ENCODE data around the gene ITGB4. TPM values are rescaled to one million over a fixed set of nuclear protein-coding genes. Genes with fewer than 3 reads are reported as not detected.

Gene ITGB4
- total and polyA plus RNA-seq, 9 of the 15 experiments (the other 6 are each of a cell fraction or from before 2014, with no cell fraction given), result 0.05 to 2.8 (median 0.76) TPM; not detected in 3

- TF ChIP-seq ZBTB40 (IDR thresholded peaks at IDR 0.05) (peak; percentile 59), ZBTB40 (CRISPR knock-in tag; IDR thresholded peaks at IDR 0.05) (no peak), MBD2 (IDR thresholded peaks at IDR 0.05; ENCODE audit: borderline replicate concordance, low read depth) (0 out of 2 replicates have a peak, but pooled peaks have one; percentile 25), ZNF324 (CRISPR knock-in tag; IDR thresholded peaks at IDR 0.05) (no peak), CEBPB (tag; IDR thresholded peaks at IDR 0.05) (no peak), RBM17 (IDR thresholded peaks at IDR 0.05; ENCODE audit: borderline replicate concordance, low read depth, low read length) (no peak), SUPT5H (IDR thresholded peaks at IDR 0.05) (peak; percentile 55; the same call in 1 of the 2 replicates), ARHGAP35 (IDR thresholded peaks at IDR 0.05; ENCODE audit: partially characterized antibody) (no peak), ERF (CRISPR knock-in tag; IDR thresholded peaks at IDR 0.05) (no peak), TBL1XR1 (IDR thresholded peaks at IDR 0.05; ENCODE audit: low read length in 2 of 2) (no peak), HMGN3 (IDR thresholded peaks at IDR 0.05; ENCODE audit: borderline replicate concordance, extremely low read depth, insufficient read length, low read depth, low read length) (no peak), TFE3 (CRISPR knock-in tag; IDR thresholded peaks at IDR 0.05) (no peak), ZSCAN29 (IDR thresholded peaks at IDR 0.05) (no peak), LEF1 (IDR thresholded peaks at IDR 0.05) (no peak), ATF3 (IDR thresholded peaks at IDR 0.05) (no peak), ATF3 (CRISPR knock-in tag; conservative IDR thresholded peaks at IDR 0.05) (no peak), ZNF785 (CRISPR knock-in tag; IDR thresholded peaks at IDR 0.05) (no peak), MXI1 (IDR thresholded peaks at IDR 0.05; ENCODE audit: low read depth, low read length) (no peak), GABPB1 (CRISPR knock-in tag; IDR thresholded peaks at IDR 0.05) (peak; percentile 57)
These were observed 43.6 kb downstream of the ITGB4 start, which contains the start of gene GALK1 (continued) for GRCh38 chr17:75764711-75765421.

All from K562 (cell line).